GM21447 (cell line): ENCODE data around the gene DDX60.
"Not testable (repeated sequence)": the region's sequence is repeated elsewhere in the genome, so short reads cannot be mapped to it uniquely, and the experiment has no call there.

ENCODE experiments used
- ATAC-seq: cut with Tn5 transposase; IDR thresholded peaks from one replicate; pipeline ENCODE4 v1.9.1; 2021; ENCODE audit not compliant: unreplicated experiment

Gene DDX60, protein sequence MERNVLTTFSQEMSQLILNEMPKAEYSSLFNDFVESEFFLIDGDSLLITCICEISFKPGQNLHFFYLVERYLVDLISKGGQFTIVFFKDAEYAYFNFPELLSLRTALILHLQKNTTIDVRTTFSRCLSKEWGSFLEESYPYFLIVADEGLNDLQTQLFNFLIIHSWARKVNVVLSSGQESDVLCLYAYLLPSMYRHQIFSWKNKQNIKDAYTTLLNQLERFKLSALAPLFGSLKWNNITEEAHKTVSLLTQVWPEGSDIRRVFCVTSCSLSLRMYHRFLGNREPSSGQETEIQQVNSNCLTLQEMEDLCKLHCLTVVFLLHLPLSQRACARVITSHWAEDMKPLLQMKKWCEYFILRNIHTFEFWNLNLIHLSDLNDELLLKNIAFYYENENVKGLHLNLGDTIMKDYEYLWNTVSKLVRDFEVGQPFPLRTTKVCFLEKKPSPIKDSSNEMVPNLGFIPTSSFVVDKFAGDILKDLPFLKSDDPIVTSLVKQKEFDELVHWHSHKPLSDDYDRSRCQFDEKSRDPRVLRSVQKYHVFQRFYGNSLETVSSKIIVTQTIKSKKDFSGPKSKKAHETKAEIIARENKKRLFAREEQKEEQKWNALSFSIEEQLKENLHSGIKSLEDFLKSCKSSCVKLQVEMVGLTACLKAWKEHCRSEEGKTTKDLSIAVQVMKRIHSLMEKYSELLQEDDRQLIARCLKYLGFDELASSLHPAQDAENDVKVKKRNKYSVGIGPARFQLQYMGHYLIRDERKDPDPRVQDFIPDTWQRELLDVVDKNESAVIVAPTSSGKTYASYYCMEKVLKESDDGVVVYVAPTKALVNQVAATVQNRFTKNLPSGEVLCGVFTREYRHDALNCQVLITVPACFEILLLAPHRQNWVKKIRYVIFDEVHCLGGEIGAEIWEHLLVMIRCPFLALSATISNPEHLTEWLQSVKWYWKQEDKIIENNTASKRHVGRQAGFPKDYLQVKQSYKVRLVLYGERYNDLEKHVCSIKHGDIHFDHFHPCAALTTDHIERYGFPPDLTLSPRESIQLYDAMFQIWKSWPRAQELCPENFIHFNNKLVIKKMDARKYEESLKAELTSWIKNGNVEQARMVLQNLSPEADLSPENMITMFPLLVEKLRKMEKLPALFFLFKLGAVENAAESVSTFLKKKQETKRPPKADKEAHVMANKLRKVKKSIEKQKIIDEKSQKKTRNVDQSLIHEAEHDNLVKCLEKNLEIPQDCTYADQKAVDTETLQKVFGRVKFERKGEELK (N-terminal part only)

GRCh38 chr4:168318266-168318895 is at the start of gene DDX60:
DDX60 (minus strand) TSS chr4:168318752; CDS start chr4:168311259, 7,493 bp downstream.
- ATAC-seq, result peak; percentile 98

- ATAC-seq, result no peak
Measured at GRCh38 chr4:168367065-168367464, 48.5 kb upstream of the DDX60 start.

GRCh38 chr4:168362025-168362401 is 43.5 kb upstream of the DDX60 start:
- ATAC-seq, result no peak

- ATAC-seq, result no peak
Measured at GRCh38 chr4:168361365-168362024, 42.9 kb upstream of the DDX60 start.

- ATAC-seq, result no peak
Measured at GRCh38 chr4:168360271-168360670, 41.7 kb upstream of the DDX60 start.

DNA sequence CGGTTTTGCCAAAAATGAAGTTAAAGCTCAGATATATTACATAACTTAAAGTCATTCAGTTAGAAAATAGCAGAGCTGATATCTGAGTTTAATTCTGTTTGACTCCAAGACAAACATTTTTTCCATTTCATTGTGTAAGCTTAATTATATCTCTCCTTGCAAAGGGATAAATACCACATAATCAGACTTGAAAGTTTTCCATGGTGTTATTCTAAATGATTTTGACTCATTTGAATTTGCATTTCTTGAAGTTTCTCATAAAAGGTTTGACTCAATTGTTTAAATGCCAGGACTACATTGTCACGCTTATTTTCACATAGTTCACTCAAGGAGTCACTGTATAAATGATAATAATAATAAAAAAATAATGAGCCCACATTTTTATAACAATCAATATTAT is 39.4 kb upstream of the DDX60 start:
- ATAC-seq, result no peak

DNA sequence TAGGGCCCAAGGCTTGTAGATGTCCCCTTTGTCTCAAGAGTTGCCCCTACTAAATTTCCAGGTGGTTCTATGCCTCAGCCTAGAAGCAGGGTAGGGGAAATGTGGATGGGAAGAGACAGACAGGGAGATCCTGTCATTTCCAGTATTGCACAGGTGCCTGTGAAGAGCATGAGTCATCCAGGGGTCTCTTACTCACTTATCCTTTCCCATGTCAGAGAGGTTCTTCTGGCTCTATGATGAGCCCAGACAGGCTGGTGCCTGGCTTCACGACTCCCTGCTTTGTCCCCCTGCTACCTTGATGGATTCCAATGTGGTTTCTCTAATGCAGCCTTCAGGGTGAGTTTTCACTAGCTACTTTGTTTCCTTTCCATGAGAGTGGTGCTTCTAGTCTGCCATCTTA is 35.2 kb upstream of the DDX60 start:
- ATAC-seq, result no peak

DNA sequence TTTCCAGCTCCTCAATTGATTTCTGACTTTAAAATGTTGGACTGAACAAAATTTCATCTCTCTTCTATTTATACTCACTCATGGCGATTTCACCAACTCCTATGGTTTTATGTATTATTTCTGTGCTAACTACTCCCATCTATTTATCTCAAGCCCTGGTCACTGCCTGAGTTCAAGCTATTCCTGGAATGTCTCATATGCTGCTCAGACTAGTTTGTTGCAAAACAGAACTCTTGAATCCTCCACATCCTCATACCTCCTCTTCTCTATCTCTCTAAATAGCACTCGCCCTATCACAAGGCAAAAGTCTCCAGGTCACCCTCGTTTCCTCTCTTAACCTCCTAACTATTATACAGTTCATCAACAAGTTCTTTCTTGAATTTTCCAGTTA is 19.0 kb upstream of the DDX60 start:
- ATAC-seq, result no peak

- ATAC-seq, result no peak
Measured at GRCh38 chr4:168336837-168337549, 18.4 kb upstream of the DDX60 start.

DNA sequence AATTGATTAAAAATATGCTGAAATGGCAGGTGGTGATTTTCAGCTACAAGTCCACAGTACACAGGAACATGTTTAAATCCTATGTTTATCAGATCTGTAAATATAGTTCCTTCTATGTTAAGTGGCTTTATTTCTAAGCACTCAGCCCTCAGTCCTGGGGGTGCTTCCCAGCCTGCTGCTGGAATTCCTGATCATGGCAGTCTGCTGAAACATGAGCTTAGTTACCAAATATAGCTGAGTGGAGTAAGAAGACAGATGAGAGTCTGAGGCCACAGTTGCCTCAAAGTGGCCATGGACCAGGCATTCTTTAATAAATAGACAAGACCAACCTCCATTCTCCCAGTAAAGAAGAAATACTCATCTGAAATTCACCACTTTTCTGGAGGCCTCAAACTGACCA is 17.1 kb upstream of the DDX60 start:
- ATAC-seq, result no peak

DNA sequence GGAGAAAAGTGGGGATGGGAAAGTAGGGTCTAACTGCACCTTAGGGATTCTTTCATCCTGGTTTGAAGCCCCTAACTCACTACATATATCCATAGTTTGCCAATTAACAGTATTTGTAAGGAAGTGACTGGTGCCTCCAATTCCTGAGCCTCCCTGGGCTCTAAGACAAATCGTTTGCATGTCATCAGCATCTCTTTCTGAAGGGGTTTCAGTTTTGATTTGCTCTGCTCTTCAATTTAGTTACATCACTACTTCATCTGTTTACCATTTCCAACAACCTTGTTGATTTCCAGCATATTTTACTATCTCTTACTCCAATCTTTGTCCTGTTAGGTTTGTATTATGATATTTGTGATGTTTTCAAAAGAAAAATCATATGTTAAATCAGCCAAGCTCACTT is 15.5 kb upstream of the DDX60 start:
- ATAC-seq, result no peak

DNA sequence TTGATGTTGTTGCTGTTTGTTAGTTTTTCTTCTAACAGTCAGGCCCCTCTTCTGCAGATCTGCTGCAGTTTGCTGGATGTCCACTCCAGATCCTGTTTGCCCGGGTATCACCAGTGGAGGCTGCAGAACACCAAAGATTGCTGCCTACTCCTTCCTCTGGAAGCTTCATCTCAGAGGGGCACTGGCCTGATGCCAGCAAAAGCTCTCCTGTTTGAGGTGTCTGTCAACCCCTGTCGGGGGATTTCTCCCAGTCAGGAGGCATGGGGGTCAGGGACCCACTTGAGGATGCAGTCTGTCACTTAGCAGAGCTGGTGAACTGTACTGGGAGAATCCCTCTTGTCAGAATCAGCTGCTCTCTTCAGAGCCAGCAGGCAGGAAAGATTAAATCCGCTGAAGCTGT is 12.0 kb upstream of the DDX60 start:
- ATAC-seq, result not testable (repeated sequence)

- no peak for ATAC-seq
Measured at GRCh38 chr4:168325591-168325990, 7.0 kb upstream of the DDX60 start.

DNA sequence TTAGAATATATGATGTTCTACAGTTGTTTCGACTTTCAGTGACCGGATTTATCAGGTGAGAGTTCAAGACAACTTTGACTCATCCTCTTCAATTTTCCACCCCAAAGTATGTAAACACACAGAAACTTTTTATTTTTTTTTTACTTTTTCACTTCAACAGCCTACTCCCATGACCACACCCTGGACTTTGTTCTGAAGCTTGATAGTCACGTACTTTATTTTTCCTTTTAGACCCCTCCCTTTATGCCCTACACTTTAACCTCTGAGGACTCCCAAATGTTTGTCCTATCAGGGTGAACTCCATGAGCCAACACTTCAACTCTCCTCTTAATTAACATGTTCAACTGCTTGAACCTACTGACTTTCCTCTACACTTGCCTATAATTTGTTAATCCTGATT is 2.5 kb upstream of the DDX60 start:
- no peak for ATAC-seq

GRCh38 chr4:168319486-168320019 is 1.0 kb upstream of the DDX60 start:
- no peak for ATAC-seq

GRCh38 chr4:168317621-168318020 is 931 bp downstream of the DDX60 start:
- ATAC-seq, result no peak

- no peak for ATAC-seq
Measured at GRCh38 chr4:168309781-168310180, 8.8 kb downstream of the DDX60 start.

GRCh38 chr4:168308912-168309311 is 9.6 kb downstream of the DDX60 start:
- no peak for ATAC-seq

GRCh38 chr4:168306476-168306875 is 12.1 kb downstream of the DDX60 start:
- ATAC-seq, result no peak
